WTC11 (cell line): Measurements from ENCODE around the gene HSPB3.

Experiments used
- ETV6 ChIP-seq: sonication (generic); formaldehyde crosslinking; IDR thresholded peaks from 2 replicates; pipeline ENCODE4 v1.8.1; 2022; ENCODE audit warnings: mild to moderate bottlenecking, missing genetic modification reagents
- TF ChIP-seq, protein P1 (sequence below): fragments of 200-600 bp; IDR thresholded peaks from 2 replicates; pipeline ENCODE4 v1.8.0; 2022; ENCODE audit warnings: antibody characterized with exemption

DNA sequence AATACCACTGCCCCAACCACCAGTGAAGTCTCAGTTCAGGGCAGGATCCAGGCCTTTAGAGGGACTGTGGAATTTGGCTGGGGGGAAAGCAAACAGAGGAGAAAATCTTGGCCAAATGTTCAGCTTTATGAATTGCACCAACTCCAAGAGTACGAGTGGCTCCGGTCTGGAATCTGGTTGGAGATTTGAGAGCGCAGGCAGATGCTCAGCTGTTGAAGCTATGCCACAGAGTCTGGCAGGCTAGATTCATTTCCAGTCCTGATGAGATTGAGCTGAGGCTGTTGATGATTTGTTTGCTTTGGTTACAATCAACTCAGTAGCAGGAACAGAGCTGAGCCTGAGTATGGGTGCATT lies 9.1 kb upstream of the HSPB3 start:
- TF ChIP-seq, protein P1, sequence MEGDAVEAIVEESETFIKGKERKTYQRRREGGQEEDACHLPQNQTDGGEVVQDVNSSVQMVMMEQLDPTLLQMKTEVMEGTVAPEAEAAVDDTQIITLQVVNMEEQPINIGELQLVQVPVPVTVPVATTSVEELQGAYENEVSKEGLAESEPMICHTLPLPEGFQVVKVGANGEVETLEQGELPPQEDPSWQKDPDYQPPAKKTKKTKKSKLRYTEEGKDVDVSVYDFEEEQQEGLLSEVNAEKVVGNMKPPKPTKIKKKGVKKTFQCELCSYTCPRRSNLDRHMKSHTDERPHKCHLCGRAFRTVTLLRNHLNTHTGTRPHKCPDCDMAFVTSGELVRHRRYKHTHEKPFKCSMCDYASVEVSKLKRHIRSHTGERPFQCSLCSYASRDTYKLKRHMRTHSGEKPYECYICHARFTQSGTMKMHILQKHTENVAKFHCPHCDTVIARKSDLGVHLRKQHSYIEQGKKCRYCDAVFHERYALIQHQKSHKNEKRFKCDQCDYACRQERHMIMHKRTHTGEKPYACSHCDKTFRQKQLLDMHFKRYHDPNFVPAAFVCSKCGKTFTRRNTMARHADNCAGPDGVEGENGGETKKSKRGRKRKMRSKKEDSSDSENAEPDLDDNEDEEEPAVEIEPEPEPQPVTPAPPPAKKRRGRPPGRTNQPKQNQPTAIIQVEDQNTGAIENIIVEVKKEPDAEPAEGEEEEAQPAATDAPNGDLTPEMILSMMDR: no peak
- no peak for TF ChIP-seq ETV6 (CRISPR knock-in tag)
